GM10248 (cell line): ENCODE measurements around the gene CEPT1.
A peak's percentile ranks its signal among the peaks of the same experiment; 100 is the strongest.
"Not testable (repeated sequence)": the region's sequence is repeated elsewhere in the genome, so short reads cannot be mapped to it uniquely, and the experiment has no call there.

Source experiments
- CTCF ChIA-PET: fragments of 300-600 bp; sonication (Branson Sonifier 250); formaldehyde crosslinking; extraction: SDS; loops from one replicate; lab custom pipeline; 2021; ENCODE audit warnings: antibody characterized with exemption; lab: Yijun Ruan, JAX
- POLR2A ChIA-PET: fragments of 350-650 bp; sonication (Branson Sonifier 250); formaldehyde crosslinking; extraction: SDS; loops from one replicate; lab custom pipeline; 2020; ENCODE audit warnings: antibody characterized with exemption; lab: Yijun Ruan, JAX
- DNase-seq: peaks from one replicate; pipeline ENCODE4 v3.0.0; 2012; ENCODE audit errors: extremely low spot score
- TF ChIP-seq, protein P1 (sequence below): IDR thresholded peaks from 2 replicates; pipeline ENCODE4 v1.5.1; 2012; ENCODE audit warnings: mild to moderate bottlenecking, low read depth; ENCODE audit errors: extremely low read depth, missing control alignments, control extremely low read depth

CEPT1 gene

GRCh38 chr1:111139956-111140679 lies at the start of gene CEPT1, which contains the start of gene DRAM2:
TSS of gene CEPT1 (plus strand) at chr1:111140223. CDS start at chr1:111147715, 7,492 bp downstream.
TSS of gene DRAM2 (minus strand) at chr1:111140093. CDS start at chr1:111131554, 8,539 bp downstream.
- DNase-seq: peak; percentile 93
- CTCF ChIA-PET: interaction anchor here (1.0 to 1.8 kb wide), 7 partner anchors 9 to 314 kb away, joined by 3 to 5 read pairs (median 4); no protein-coding TSS in a partner anchor
- TF ChIP-seq, protein P1, sequence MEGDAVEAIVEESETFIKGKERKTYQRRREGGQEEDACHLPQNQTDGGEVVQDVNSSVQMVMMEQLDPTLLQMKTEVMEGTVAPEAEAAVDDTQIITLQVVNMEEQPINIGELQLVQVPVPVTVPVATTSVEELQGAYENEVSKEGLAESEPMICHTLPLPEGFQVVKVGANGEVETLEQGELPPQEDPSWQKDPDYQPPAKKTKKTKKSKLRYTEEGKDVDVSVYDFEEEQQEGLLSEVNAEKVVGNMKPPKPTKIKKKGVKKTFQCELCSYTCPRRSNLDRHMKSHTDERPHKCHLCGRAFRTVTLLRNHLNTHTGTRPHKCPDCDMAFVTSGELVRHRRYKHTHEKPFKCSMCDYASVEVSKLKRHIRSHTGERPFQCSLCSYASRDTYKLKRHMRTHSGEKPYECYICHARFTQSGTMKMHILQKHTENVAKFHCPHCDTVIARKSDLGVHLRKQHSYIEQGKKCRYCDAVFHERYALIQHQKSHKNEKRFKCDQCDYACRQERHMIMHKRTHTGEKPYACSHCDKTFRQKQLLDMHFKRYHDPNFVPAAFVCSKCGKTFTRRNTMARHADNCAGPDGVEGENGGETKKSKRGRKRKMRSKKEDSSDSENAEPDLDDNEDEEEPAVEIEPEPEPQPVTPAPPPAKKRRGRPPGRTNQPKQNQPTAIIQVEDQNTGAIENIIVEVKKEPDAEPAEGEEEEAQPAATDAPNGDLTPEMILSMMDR: no peak
- POLR2A ChIA-PET: interaction anchor here (0.5 to 1.1 kb wide), 2 partner anchors 8 to 80 kb away, joined by 3 to 5 read pairs; no protein-coding TSS in a partner anchor

- POLR2A ChIA-PET, DNase-seq, CTCF ChIA-PET: not testable (repeated sequence)
Measured at GRCh38 chr1:111095421-111095820, 44.6 kb upstream of the CEPT1 start.

- TF ChIP-seq, protein P1: no peak
- ChIA-PET CTCF (interaction anchor here (0.8 to 1.1 kb wide), 3 partner anchors 9 to 330 kb away, joined by 3 to 5 read pairs (median 3); no protein-coding TSS in a partner anchor), POLR2A (no interaction called here)
- no peak for DNase-seq
Measured at GRCh38 chr1:111097356-111098099, 42.5 kb upstream of the CEPT1 start.

GRCh38 chr1:111099289-111099688 lies 40.7 kb upstream of the CEPT1 start:
- TF ChIP-seq, protein P1: no peak
- ChIA-PET CTCF (no interaction called here), POLR2A (no interaction called here)
- DNase-seq: no peak

DNA sequence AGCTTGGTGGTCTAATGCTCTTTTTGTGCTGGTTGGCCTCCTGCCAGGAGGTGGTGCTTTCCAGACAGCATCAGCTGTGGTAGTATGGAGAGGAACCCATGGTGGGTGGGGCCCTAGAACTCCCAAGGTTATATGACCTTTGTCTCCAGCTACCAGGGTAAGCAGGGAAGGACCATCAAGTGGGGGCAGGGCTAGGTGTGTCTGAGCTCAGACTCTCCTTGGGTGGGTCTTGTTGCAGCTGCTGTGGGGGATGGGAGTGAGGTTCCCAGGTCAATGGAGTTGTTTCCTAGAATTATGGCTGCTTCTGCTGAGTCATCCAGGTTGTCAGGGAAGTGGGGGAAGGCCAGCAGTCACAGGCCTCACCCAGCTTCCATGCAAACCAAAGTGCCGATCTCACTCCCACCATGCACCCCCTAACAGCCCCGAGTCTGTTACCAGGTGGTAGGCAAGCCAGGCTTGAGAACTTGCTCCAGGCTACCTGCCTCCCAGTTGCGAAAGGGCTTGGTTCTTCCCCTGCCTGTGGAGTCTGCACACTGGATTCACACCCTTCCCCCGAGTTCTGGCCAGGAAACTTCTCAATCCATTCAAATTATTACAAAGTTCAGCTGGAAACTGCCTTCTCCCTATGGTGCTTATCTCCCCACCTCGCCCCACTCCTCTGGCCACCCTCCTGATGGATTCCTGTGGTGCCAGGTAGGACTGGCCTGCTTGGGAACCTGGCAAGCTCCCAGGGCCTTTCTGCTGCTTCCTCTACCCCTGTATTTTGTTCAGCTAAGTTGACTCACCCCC lies 38.0 kb upstream of the CEPT1 start:
- TF ChIP-seq, protein P1: no peak
- ChIA-PET CTCF (interaction anchor here (1.0 kb wide), 1 partner anchor 72 kb away, joined by 3 read pairs; no protein-coding TSS in a partner anchor), POLR2A (no interaction called here)
- no peak for DNase-seq

DNA sequence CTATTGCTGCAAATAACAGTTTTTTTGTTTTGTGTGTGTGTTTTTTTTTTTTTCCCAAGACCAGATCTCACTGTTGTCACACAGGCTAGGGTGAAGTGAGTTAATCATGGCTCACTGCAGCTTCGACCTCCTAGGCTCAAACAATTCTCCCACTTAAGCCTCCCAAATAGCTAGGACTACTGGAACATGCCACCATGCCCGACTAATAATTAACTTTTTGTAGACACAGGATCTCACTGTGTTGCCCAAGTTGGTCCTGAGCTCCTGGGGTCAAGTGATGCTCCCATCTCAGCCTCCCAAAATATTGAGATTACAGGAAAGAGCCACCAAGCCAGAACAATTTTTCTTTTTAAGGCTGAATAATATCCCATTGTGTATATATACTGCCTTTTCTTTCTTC lies 35.0 kb upstream of the CEPT1 start:
- CTCF ChIA-PET: interaction anchor here (1.2 kb wide), 1 partner anchor 75 kb away, joined by 3 read pairs; no protein-coding TSS in a partner anchor
- TF ChIP-seq, protein P1: no peak
- DNase-seq: no peak
- POLR2A ChIA-PET: no interaction called here
